SK-N-SH (cell line): Measurements from ENCODE around the gene NEK2. TPM values are rescaled to one million over a fixed set of nuclear protein-coding genes. Genes with fewer than 3 reads are reported as not detected.

Source experiments
- CTCF ChIA-PET: fragments of 300-600, 350-600 bp; formaldehyde crosslinking; extraction: SDS; loops from one replicate; lab custom pipeline; 2021; lab: Yijun Ruan, JAX
- POLR2A ChIA-PET: fragments of 350-600 bp; sonication (Branson Sonifier 250); formaldehyde crosslinking; extraction: SDS; loops from one replicate; lab custom pipeline; 2020; ENCODE audit warnings: antibody characterized with exemption, inconsistent platforms; lab: Yijun Ruan, JAX
- DNase-seq: peaks from one replicate; pipeline ENCODE4 v3.0.0; 2012
- H2AFZ ChIP-seq: fragments of 200-600 bp; sonication (generic); 2 replicates; pipeline ENCODE4 v1.8.1; 2016; ENCODE audit warnings: antibody characterized with exemption, mild to moderate bottlenecking, low read depth
- H3F3A ChIP-seq: fragments of 200-600 bp; sonication (generic); replicated peaks from 2 replicates; pipeline ENCODE3; 2016; ENCODE audit warnings: antibody characterized with exemption, mild to moderate bottlenecking; ENCODE audit not compliant: insufficient read depth
- H3K27ac ChIP-seq, 2 experiments: fragments of 200-500 bp in 1 of 2; fragments of 200-600 bp in 1 of 2; sonication (Bioruptor generic) in 1 of 2; sonication (generic), shearing (Covaris generic) in 1 of 2; 2 replicates each; pipeline versions ENCODE4 v1.5.1 to v1.6.1; 2014 to 2016; ENCODE audit warnings: low read depth in 2 of 2, inconsistent platforms in 1 of 2, low read length in 1 of 2, mild to moderate bottlenecking in 1 of 2, mixed read lengths in 1 of 2
- H3K27me3 ChIP-seq: fragments of 200-600 bp; sonication (generic), shearing (Covaris generic); 2 replicates; pipeline ENCODE4 v1.6.1; 2016; ENCODE audit warnings: mixed run types; ENCODE audit not compliant: insufficient read depth
- H3K36me3 ChIP-seq, 2 experiments: fragments of 200-500 bp in 1 of 2; fragments of 200-600 bp in 1 of 2; sonication (Bioruptor generic) in 1 of 2; sonication (generic) in 1 of 2; replicated peaks in 1 of 2; 2 replicates each; pipeline versions ENCODE3 to v1.5.1; 2014 to 2016; ENCODE audit warnings: low read length in 1 of 2, mild to moderate bottlenecking in 1 of 2; ENCODE audit not compliant: insufficient read depth in 2 of 2, control insufficient read depth in 1 of 2
- H3K4me1 ChIP-seq, 2 experiments: fragments of 200-500 bp in 1 of 2; fragments of 200-600 bp in 1 of 2; sonication (Bioruptor generic) in 1 of 2; sonication (generic), shearing (Covaris generic) in 1 of 2; 2 replicates each; pipeline versions ENCODE4 v1.5.1 to v1.6.1; 2014 to 2016; ENCODE audit warnings: low read depth in 1 of 2, low read length in 1 of 2, mixed run types in 1 of 2; ENCODE audit not compliant: insufficient read depth in 2 of 2, control insufficient read depth in 1 of 2
- H3K4me2 ChIP-seq: fragments of 200-600 bp; sonication (generic), shearing (Covaris generic); 2 replicates; pipeline ENCODE4 v1.6.1; 2017; ENCODE audit warnings: mixed run types
- H3K4me3 ChIP-seq, 2 experiments: fragments of 200-500 bp in 1 of 2; fragments of 200-600 bp in 1 of 2; sonication (Bioruptor generic) in 1 of 2; sonication (generic), shearing (Covaris generic) in 1 of 2; 2 replicates each; pipeline versions ENCODE4 v1.5.1 to v1.8.1; 2014 to 2016; ENCODE audit warnings: low read depth in 2 of 2, inconsistent platforms in 1 of 2, low read length in 1 of 2, mild to moderate bottlenecking in 1 of 2, mixed read lengths in 1 of 2, moderate library complexity in 1 of 2
- H3K79me2 ChIP-seq: fragments of 200-600 bp; sonication (generic); 2 replicates; pipeline ENCODE4 v1.8.1; 2017; ENCODE audit warnings: mild to moderate bottlenecking; ENCODE audit not compliant: insufficient read depth
- H3K9ac ChIP-seq: fragments of 200-600 bp; sonication (generic); 2 replicates; pipeline ENCODE4 v1.6.1; 2017; ENCODE audit warnings: mixed run types
- H3K9me2 ChIP-seq: fragments of 200-600 bp; sonication (generic); 2 replicates; pipeline ENCODE4 v1.6.1; 2017; ENCODE audit warnings: mixed run types
- H3K9me3 ChIP-seq: fragments of 200-600 bp; sonication (generic); 2 replicates; pipeline ENCODE4 v1.6.1; 2017; ENCODE audit warnings: mixed run types, mild to moderate bottlenecking, moderate library complexity
- H4K20me1 ChIP-seq: fragments of 200-600 bp; sonication (generic); 2 replicates; pipeline ENCODE4 v1.6.1; 2017; ENCODE audit warnings: mild to moderate bottlenecking, mixed run types; ENCODE audit not compliant: insufficient read depth
- CHD2 ChIP-seq: fragments of 150-350 bp; IDR thresholded peaks from 2 replicates; pipeline ENCODE4 v1.6.1; 2018; ENCODE audit warnings: low read length; ENCODE audit not compliant: partially characterized antibody
- CTCF ChIP-seq: fragments of 200-600 bp; sonication (generic); IDR thresholded peaks from 2 replicates; pipeline ENCODE4 v1.6.1; 2017; ENCODE audit warnings: antibody characterized with exemption, mild to moderate bottlenecking, moderate library complexity
- ELF1 ChIP-seq: IDR thresholded peaks from 2 replicates; pipeline ENCODE4 v1.4.0; 2012
- FOSL2 ChIP-seq: IDR thresholded peaks from 2 replicates; pipeline ENCODE4 v1.4.0; 2012; ENCODE audit warnings: low read depth, mild to moderate bottlenecking, moderate library complexity, borderline replicate concordance
- FOXJ3 ChIP-seq: sonication (generic); formaldehyde crosslinking; IDR thresholded peaks from 2 replicates; pipeline ENCODE4 v1.5.1; 2020; ENCODE audit warnings: mild to moderate bottlenecking, missing genetic modification reagents
- FOXM1 ChIP-seq: IDR thresholded peaks from 2 replicates; pipeline ENCODE4 v1.4.0; 2012; ENCODE audit warnings: low read depth, mild to moderate bottlenecking
- GATA2 ChIP-seq: sonication (generic); formaldehyde crosslinking; IDR thresholded peaks from 2 replicates; pipeline ENCODE4 v1.5.0; 2020; ENCODE audit warnings: mild to moderate bottlenecking, missing genetic modification reagents
- IRF3 ChIP-seq: fragments of 150-350 bp; IDR thresholded peaks from 2 replicates; pipeline ENCODE4 v1.6.1; 2016; ENCODE audit warnings: mild to moderate bottlenecking, low read depth, low read length
- MAX ChIP-seq: IDR thresholded peaks from 2 replicates; pipeline ENCODE4 v1.4.0; 2012; ENCODE audit warnings: low read depth
- MXI1 ChIP-seq: IDR thresholded peaks from 2 replicates; pipeline ENCODE4 v1.6.1; 2012; ENCODE audit warnings: mild to moderate bottlenecking, low read depth, low read length, improper control_type of control experiment
- NFIC ChIP-seq: IDR thresholded peaks from 2 replicates; pipeline ENCODE4 v1.4.0; 2012; ENCODE audit warnings: borderline replicate concordance
- PBX3 ChIP-seq: IDR thresholded peaks from 2 replicates; pipeline ENCODE4; 2012
- RAD21 ChIP-seq: IDR thresholded peaks from 2 replicates; pipeline ENCODE4 v1.6.1; 2012; ENCODE audit warnings: mild to moderate bottlenecking, low read length
- REST ChIP-seq: IDR thresholded peaks from 2 replicates; pipeline ENCODE4 v1.6.1; 2012; ENCODE audit warnings: mild to moderate bottlenecking, low read depth, low read length, moderate library complexity
- RFX5 ChIP-seq: IDR thresholded peaks from 2 replicates; pipeline ENCODE4 v1.6.1; 2012; ENCODE audit warnings: mild to moderate bottlenecking, improper control_type of control experiment, low read length
- RXRA ChIP-seq: IDR thresholded peaks from 2 replicates; pipeline ENCODE4 v1.4.0; 2012; ENCODE audit warnings: low read depth, mild to moderate bottlenecking, borderline replicate concordance
- SMC3 ChIP-seq: IDR thresholded peaks from 2 replicates; pipeline ENCODE4 v1.6.1; 2012; ENCODE audit warnings: low read depth, low read length, improper control_type of control experiment
- TAF1 ChIP-seq: IDR thresholded peaks from 2 replicates; pipeline ENCODE4 v1.6.1; 2012; ENCODE audit warnings: low read depth, mild to moderate bottlenecking, low read length, moderate library complexity, borderline replicate concordance
- TEAD4 ChIP-seq: IDR thresholded peaks from 2 replicates; pipeline ENCODE4 v1.4.0; 2012; ENCODE audit warnings: mild to moderate bottlenecking, borderline replicate concordance; ENCODE audit not compliant: insufficient read depth
- USF1 ChIP-seq: IDR thresholded peaks from 2 replicates; pipeline ENCODE4 v1.4.0; 2012; ENCODE audit warnings: low read depth, borderline replicate concordance
- USF2 ChIP-seq: fragments of 150-350 bp; IDR thresholded peaks from 2 replicates; pipeline ENCODE4 v1.6.1; 2017; ENCODE audit warnings: antibody characterized with exemption, low read length, low read depth, borderline replicate concordance
- WGBS: methylation state at CpG from one replicate; pipeline ENCODE4 v1.1.6; 2017; ENCODE audit warnings: low lambda C conversion rate; 5-methylcytosine and 5-hydroxymethylcytosine counted together
- polyA plus RNA-seq, 3 experiments: library from polyadenylated mRNA; depleted of rRNA; stranded (reverse); fragments of >200 nt; gene quantifications; 2 replicates each; pipeline ENCODE4 v1.2.3, GENCODE V29; 2012

NEK2 gene
- polyA plus RNA-seq, 1 of the 3 experiments (the other 2 are of a cell fraction), result 9.4 TPM

GRCh38 chr1:211723273-211723672 is 47.9 kb upstream of the NEK2 start (continued):
- TF ChIP-seq REST (no peak), ELF1 (no peak), PBX3 (no peak), IRF3 (no peak), MAX (no peak), RXRA (no peak), RFX5 (no peak)

- H3K9me3 ChIP-seq, result no peaks in the 10 kb centered on the region
- H3K79me2 ChIP-seq, result no peaks in the 10 kb centered on the region
- CTCF ChIA-PET, result interaction anchor here (0.7 to 1.4 kb wide), 4 partner anchors 10 to 59 kb away, joined by 3 to 4 read pairs (median 4); no protein-coding TSS in a partner anchor
- H3K4me3 ChIP-seq, result no peak overlapping the region
- WGBS, result 77% methylated on average over 6 of the region's 6 CpGs
- H3K4me2 ChIP-seq, result no peak overlapping the region
- H3K9me2 ChIP-seq, result no peaks in the 10 kb centered on the region
- H3K27ac ChIP-seq, result no peak overlapping the region
- H3K27me3 ChIP-seq, result no peaks in the 10 kb centered on the region
- H3F3A ChIP-seq, result no peaks in the 10 kb centered on the region
- no peak for DNase-seq
- no peak overlapping the region for H3K9ac ChIP-seq
- H2AFZ ChIP-seq, result no peak overlapping the region
- H4K20me1 ChIP-seq, result no peaks in the 10 kb centered on the region
- no peaks in the 10 kb centered on the region for H3K36me3 ChIP-seq
- no peaks in the 10 kb centered on the region for H3K4me1 ChIP-seq
- POLR2A ChIA-PET, result no interaction called here
- TF ChIP-seq USF2 (no peak), RFX5 (no peak), CTCF (no peak), TAF1 (no peak), TEAD4 (no peak), NFIC (no peak), SMC3 (no peak), FOSL2 (no peak), FOXJ3 (CRISPR knock-in tag) (no peak), CHD2 (no peak), RAD21 (no peak), FOXM1 (no peak), MXI1 (no peak), USF1 (no peak), GATA2 (CRISPR knock-in tag) (no peak)
Observed at GRCh38 chr1:211722277-211723175, 47.1 kb upstream of the NEK2 start.
